ENCODE results near the gene ANKRD18B. TPM values are rescaled to one million over a fixed set of nuclear protein-coding genes. Genes with fewer than 3 reads are reported as not detected.
A peak's percentile ranks its signal among the peaks of the same experiment; 100 is the strongest.
"Not testable (repeated sequence)": the region's sequence is repeated elsewhere in the genome, so short reads cannot be mapped to it uniquely, and the experiment has no call there.

ANKRD18B gene
- total RNA-seq, 1 donor from 2014 or later, result 0.65 TPM

GRCh38 chr9:33489066-33489465, 35.0 kb upstream of the ANKRD18B start:
- H3K4me1 ChIP-seq, result no peaks in the 10 kb centered on the region
- H3K27ac ChIP-seq, result no peak overlapping the region
- no peaks in the 10 kb centered on the region for H3K27me3 ChIP-seq (ENCODE audit: low read depth)
- no peak overlapping the region for H3K4me3 ChIP-seq
- H3K36me3 ChIP-seq, result no peaks in the 10 kb centered on the region
- ATAC-seq, result no peak
- no peaks in the 10 kb centered on the region for H3K9me3 ChIP-seq
- no peak for DNase-seq
- no peak for TF ChIP-seq CTCF (IDR thresholded peaks at IDR 0.05)
- intact Hi-C loops (cut with DNase I), result no loop called here

- H3K9me3 ChIP-seq; intact Hi-C loops (cut with DNase I); ATAC-seq: not testable (repeated sequence)
Observed at GRCh38 chr9:33493819-33494218, 30.2 kb upstream of the ANKRD18B start.

GRCh38 chr9:33498387-33498786, 25.7 kb upstream of the ANKRD18B start:
- DNase-seq, result no peak
- no peaks in the 10 kb centered on the region for H3K27me3 ChIP-seq (ENCODE audit: low read depth)
- intact Hi-C loops (cut with DNase I), result no loop called here

More at GRCh38 chr9:33493819-33494218, 30.2 kb upstream of the ANKRD18B start:
- DNase-seq; H3K4me1 ChIP-seq; H3K4me3 ChIP-seq; H3K27me3 ChIP-seq (ENCODE audit: low read depth); H3K27ac ChIP-seq; H3K36me3 ChIP-seq: not testable (repeated sequence)

GRCh38 chr9:33506626-33507370, 17.3 kb upstream of the ANKRD18B start:
- peak overlapping the region; percentile 64 for H3K27ac ChIP-seq
- no peak for TF ChIP-seq CTCF (IDR thresholded peaks at IDR 0.05)
- H3K4me1 ChIP-seq, result peaks cover 5% of the 10 kb centered on the region
- DNase-seq (no peak), ATAC-seq (peak; percentile 74 to 88)
- no peaks in the 10 kb centered on the region for H3K36me3 ChIP-seq
- intact Hi-C loops (cut with DNase I), result no loop called here
- no peaks in the 10 kb centered on the region for H3K27me3 ChIP-seq (ENCODE audit: low read depth)
- no peaks in the 10 kb centered on the region for H3K9me3 ChIP-seq
- no peak overlapping the region for H3K4me3 ChIP-seq

More at GRCh38 chr9:33498387-33498786, 25.7 kb upstream of the ANKRD18B start:
- Histone ChIP-seq H3K4me3 (no peak overlapping the region), H3K27ac (no peak overlapping the region), H3K9me3 (no peaks in the 10 kb centered on the region), H3K36me3 (no peaks in the 10 kb centered on the region), H3K4me1 (no peaks in the 10 kb centered on the region)
- no peak for ATAC-seq
- TF ChIP-seq CTCF (IDR thresholded peaks at IDR 0.05), result no peak

GRCh38 chr9:33510262-33511183, 13.5 kb upstream of the ANKRD18B start:
- TF ChIP-seq CTCF (IDR thresholded peaks at IDR 0.05), result no peak
- intact Hi-C loops (cut with DNase I), result no loop called here
- Histone ChIP-seq H3K36me3 (no peaks in the 10 kb centered on the region), H3K4me3 (peak overlapping the region; percentile 56), H3K4me1 (peaks cover 5% of the 10 kb centered on the region), H3K27ac (peak overlapping the region; percentile 87), H3K27me3 (ENCODE audit: low read depth) (no peaks in the 10 kb centered on the region), H3K9me3 (no peaks in the 10 kb centered on the region)
- DNase-seq, result peak; percentile 69
- peak; percentile 85 for ATAC-seq

GRCh38 chr9:33511184-33511517, 12.9 kb upstream of the ANKRD18B start:
- H3K36me3 ChIP-seq; intact Hi-C loops (cut with DNase I); ATAC-seq; H3K27me3 ChIP-seq (ENCODE audit: low read depth); H3K9me3 ChIP-seq; H3K4me1 ChIP-seq; DNase-seq: not testable (repeated sequence)
- Histone ChIP-seq H3K4me3 (peak overlapping the region; percentile 56), H3K27ac (peak overlapping the region; percentile 87)

GRCh38 chr9:33512535-33512934, 11.5 kb upstream of the ANKRD18B start:
- DNase-seq; H3K27ac ChIP-seq; H3K27me3 ChIP-seq (ENCODE audit: low read depth); H3K4me3 ChIP-seq; intact Hi-C loops (cut with DNase I); ATAC-seq; H3K36me3 ChIP-seq; H3K9me3 ChIP-seq; H3K4me1 ChIP-seq: not testable (repeated sequence)

- H3K36me3 ChIP-seq; H3K27ac ChIP-seq; H3K4me1 ChIP-seq; ATAC-seq; H3K4me3 ChIP-seq; intact Hi-C loops (cut with DNase I); H3K9me3 ChIP-seq; DNase-seq; H3K27me3 ChIP-seq (ENCODE audit: low read depth): not testable (repeated sequence)
Observed at GRCh38 chr9:33515342-33515995, 8.6 kb upstream of the ANKRD18B start.

GRCh38 chr9:33516397-33516796, 7.7 kb upstream of the ANKRD18B start:
- DNase-seq; H3K27ac ChIP-seq; H3K27me3 ChIP-seq (ENCODE audit: low read depth); H3K4me1 ChIP-seq; ATAC-seq; H3K9me3 ChIP-seq; H3K36me3 ChIP-seq; intact Hi-C loops (cut with DNase I); H3K4me3 ChIP-seq: not testable (repeated sequence)
